ENCODE measurements around the gene ZDHHC7. TPM values are rescaled to one million over a fixed set of nuclear protein-coding genes. Genes with fewer than 3 reads are reported as not detected.

The ZDHHC7 gene
- total RNA-seq, 1 experiment from 2014 or later = 39.9 TPM

DNA sequence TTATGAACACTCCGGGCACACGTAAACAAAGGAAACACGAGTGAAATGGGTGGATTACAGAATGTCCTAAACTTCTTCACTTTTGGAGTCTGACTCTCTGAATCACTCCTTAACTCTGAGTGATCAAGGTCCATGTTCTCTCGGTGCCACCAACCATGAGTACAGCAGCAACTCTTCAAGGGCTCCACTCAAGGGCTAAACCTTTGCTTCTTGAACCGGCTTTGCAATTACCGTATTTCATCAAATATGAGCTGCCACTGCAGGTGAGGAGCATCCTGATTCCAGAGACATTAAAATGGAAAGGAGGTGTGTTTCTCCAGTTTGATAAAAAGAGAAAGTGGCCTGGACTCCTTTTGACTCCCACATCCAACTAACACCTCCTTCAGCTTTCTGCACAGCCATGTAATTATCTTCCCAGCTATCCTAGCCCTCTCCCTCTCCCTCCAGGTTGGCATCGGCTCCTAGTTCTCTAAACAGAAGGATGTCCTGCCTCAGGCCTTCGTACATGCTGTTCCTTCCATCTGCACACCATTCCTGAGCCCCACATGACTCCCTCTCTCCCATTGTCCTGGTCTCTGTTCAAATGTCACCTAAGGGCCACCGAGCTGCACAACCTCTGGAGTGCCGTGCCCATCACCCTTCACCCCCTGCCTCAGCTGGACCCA is 61.4 kb downstream of the ZDHHC7 start:
- no peak overlapping the region for H3K4me3 ChIP-seq (replicated peaks in 1 of 2; ENCODE audit: low read depth in 1 of 2, low read length in 2 of 2)
- CTCF ChIA-PET = interaction anchor here (1.3 to 5.7 kb wide), 2 partner anchors 25 to 212 kb away, joined by 3 to 39 read pairs; no protein-coding TSS in a partner anchor
- H3K4me2 ChIP-seq (ENCODE audit: low read length) = no peak overlapping the region
- H3K27ac ChIP-seq (ENCODE audit: low read depth, low read length) = no peak overlapping the region
- no peak for DNase-seq (ENCODE audit: low read depth, low spot score)
- no peaks in the 10 kb centered on the region for H3K36me3 ChIP-seq (ENCODE audit: control insufficient read depth in 1 of 2, insufficient read depth in 2 of 2, low read length in 2 of 2)
- BruUV-seq (replicated peaks) = no TSS peak
- no peak for ATAC-seq
- no peaks in the 10 kb centered on the region for H4K20me1 ChIP-seq (ENCODE audit: insufficient read depth)
- no peaks in the 10 kb centered on the region for H3K79me2 ChIP-seq (ENCODE audit: insufficient read depth, low read length)
- H2AFZ ChIP-seq (ENCODE audit: low read depth, low read length, poor library complexity, severe bottlenecking) = no peak overlapping the region
- H3K4me1 ChIP-seq (ENCODE audit: control insufficient read depth in 1 of 2, insufficient read depth in 2 of 2, low read length in 2 of 2) = peaks cover 0 to 3% of the 10 kb centered on the region in 2 experiments; a peak in 1 of 4 replicates
- intact Hi-C loops (cut with micrococcal nuclease) = no loop called here
- POLR2A ChIA-PET = interaction anchor here (0.9 kb wide), 1 partner anchor 130 kb away, joined by 3 read pairs; the partner anchor contains the start of gene CRISPLD2
- no peaks in the 10 kb centered on the region for H3K9me2 ChIP-seq (ENCODE audit: insufficient read depth)
- TF ChIP-seq ZFX (IDR thresholded peaks at IDR 0.05) (no peak), YY1 (IDR thresholded peaks at IDR 0.05; ENCODE audit: extremely low read depth, insufficient replicate concordance, low read depth, low read length) (no peak), CEBPB (IDR thresholded peaks at IDR 0.05; ENCODE audit: low read depth) (no peak), RAD21 (IDR thresholded peaks at IDR 0.05; ENCODE audit: low read depth) (no peak), CBX3 (IDR thresholded peaks at IDR 0.05; ENCODE audit: low read depth) (no peak), POLR2AphosphoS5 (IDR thresholded peaks at IDR 0.05; ENCODE audit: low read depth, low read length) (no peak), SRF (IDR thresholded peaks at IDR 0.05; ENCODE audit: low read depth) (no peak), ZNF274 (IDR thresholded peaks at IDR 0.05; ENCODE audit: low read depth, low read length) (no peak), EZH2 (IDR thresholded peaks at IDR 0.05) (no peak), EGR1 (IDR thresholded peaks at IDR 0.05; ENCODE audit: low read depth) (no peak), SP1 (IDR thresholded peaks at IDR 0.05; ENCODE audit: low read depth) (no peak), SIN3A (IDR thresholded peaks at IDR 0.05; ENCODE audit: low read depth) (no peak), JUND (IDR thresholded peaks at IDR 0.05) (no peak), TCF7L2 (IDR thresholded peaks at IDR 0.05; ENCODE audit: borderline replicate concordance, extremely low read depth, insufficient read depth, insufficient read length) (no peak), MAX (IDR thresholded peaks at IDR 0.05) (no peak), EZH2phosphoT487 (IDR thresholded peaks at IDR 0.05; ENCODE audit: borderline replicate concordance) (no peak)
- TF ChIP-seq, protein P1, sequence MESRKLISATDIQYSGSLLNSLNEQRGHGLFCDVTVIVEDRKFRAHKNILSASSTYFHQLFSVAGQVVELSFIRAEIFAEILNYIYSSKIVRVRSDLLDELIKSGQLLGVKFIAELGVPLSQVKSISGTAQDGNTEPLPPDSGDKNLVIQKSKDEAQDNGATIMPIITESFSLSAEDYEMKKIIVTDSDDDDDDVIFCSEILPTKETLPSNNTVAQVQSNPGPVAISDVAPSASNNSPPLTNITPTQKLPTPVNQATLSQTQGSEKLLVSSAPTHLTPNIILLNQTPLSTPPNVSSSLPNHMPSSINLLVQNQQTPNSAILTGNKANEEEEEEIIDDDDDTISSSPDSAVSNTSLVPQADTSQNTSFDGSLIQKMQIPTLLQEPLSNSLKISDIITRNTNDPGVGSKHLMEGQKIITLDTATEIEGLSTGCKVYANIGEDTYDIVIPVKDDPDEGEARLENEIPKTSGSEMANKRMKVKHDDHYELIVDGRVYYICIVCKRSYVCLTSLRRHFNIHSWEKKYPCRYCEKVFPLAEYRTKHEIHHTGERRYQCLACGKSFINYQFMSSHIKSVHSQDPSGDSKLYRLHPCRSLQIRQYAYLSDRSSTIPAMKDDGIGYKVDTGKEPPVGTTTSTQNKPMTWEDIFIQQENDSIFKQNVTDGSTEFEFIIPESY (IDR thresholded peaks at IDR 0.05; ENCODE audit: extremely low read depth, insufficient replicate concordance, low read length) = no peak
- TF ChIP-seq, protein P2, sequence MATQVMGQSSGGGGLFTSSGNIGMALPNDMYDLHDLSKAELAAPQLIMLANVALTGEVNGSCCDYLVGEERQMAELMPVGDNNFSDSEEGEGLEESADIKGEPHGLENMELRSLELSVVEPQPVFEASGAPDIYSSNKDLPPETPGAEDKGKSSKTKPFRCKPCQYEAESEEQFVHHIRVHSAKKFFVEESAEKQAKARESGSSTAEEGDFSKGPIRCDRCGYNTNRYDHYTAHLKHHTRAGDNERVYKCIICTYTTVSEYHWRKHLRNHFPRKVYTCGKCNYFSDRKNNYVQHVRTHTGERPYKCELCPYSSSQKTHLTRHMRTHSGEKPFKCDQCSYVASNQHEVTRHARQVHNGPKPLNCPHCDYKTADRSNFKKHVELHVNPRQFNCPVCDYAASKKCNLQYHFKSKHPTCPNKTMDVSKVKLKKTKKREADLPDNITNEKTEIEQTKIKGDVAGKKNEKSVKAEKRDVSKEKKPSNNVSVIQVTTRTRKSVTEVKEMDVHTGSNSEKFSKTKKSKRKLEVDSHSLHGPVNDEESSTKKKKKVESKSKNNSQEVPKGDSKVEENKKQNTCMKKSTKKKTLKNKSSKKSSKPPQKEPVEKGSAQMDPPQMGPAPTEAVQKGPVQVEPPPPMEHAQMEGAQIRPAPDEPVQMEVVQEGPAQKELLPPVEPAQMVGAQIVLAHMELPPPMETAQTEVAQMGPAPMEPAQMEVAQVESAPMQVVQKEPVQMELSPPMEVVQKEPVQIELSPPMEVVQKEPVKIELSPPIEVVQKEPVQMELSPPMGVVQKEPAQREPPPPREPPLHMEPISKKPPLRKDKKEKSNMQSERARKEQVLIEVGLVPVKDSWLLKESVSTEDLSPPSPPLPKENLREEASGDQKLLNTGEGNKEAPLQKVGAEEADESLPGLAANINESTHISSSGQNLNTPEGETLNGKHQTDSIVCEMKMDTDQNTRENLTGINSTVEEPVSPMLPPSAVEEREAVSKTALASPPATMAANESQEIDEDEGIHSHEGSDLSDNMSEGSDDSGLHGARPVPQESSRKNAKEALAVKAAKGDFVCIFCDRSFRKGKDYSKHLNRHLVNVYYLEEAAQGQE (IDR thresholded peaks at IDR 0.05; ENCODE audit: low read depth) = no peak
- TF ChIP-seq, protein P3, sequence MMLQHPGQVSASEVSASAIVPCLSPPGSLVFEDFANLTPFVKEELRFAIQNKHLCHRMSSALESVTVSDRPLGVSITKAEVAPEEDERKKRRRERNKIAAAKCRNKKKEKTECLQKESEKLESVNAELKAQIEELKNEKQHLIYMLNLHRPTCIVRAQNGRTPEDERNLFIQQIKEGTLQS (IDR thresholded peaks at IDR 0.05) = no peak
- H3K9ac ChIP-seq (ENCODE audit: low read length) = no peak overlapping the region
- RAD21 ChIA-PET (ENCODE audit: low non-redundant PET in 1 of 2, low total read pairs in 2 of 2, uncharacterized antibody in 2 of 2, unreplicated experiment in 2 of 2) = no interaction called here
- no peaks in the 10 kb centered on the region for H3K27me3 ChIP-seq (ENCODE audit: insufficient read depth, low read length)
- H3K9me3 ChIP-seq (ENCODE audit: control insufficient read depth in 1 of 2, insufficient read depth in 1 of 2, low read depth in 1 of 2, low read length in 2 of 2) = no peaks in the 10 kb centered on the region
